Islet precursor cell (in vitro differentiated cells): Measurements from ENCODE around the gene SMIM43.
"Not testable (repeated sequence)": the region's sequence is repeated elsewhere in the genome, so short reads cannot be mapped to it uniquely, and the experiment has no call there.

Experiments
- DNase-seq: peaks from one replicate; pipeline ENCODE4 v3.0.0-alpha.2; 2018

Gene SMIM43

DNA sequence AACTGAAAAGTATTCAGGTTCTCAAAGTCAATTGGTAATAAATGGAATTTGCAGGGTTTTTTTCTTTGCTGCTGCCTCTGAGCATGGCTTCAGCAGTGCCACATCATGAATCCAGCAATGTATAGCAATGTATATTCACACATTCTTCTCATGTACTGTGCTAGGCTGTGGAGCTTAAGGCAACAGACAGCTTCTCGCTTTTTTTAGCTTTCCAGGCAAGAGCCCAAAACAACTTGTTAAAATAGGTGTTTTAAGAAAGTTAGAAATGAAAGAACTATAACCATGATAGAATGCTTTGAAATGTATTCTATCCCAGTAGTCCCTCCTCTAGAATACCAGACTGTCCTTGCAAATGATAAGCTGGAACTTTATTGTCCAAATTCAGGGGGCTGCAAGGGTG is 30.4 kb downstream of the SMIM43 start:
- no peak for DNase-seq

- DNase-seq = no peak
Observed at GRCh38 chr4:121733942-121734341, 31.0 kb downstream of the SMIM43 start.

- DNase-seq = not testable (repeated sequence)
Observed at GRCh38 chr4:121729753-121730152, 35.2 kb downstream of the SMIM43 start.

DNA sequence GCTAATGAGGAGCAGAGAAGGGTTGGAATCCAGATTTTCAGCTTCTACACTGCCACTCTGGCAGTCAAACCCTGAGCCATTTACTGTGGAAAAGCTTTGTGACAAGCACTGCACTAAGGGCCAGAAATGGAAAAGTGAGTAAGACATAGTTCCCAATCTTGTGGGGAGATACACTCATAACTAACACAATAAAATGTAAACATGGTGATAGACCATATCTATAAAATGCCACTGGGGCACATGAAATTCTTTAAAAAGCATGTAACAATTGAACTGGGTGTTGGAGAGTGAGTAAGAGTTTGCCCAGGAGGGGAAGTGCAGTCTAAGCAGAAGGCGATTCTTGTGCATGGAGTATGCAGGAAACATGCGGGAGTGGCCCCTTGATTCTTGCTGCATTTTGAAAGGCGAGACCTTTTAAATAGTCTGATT is 36.2 kb downstream of the SMIM43 start:
- DNase-seq = no peak

- DNase-seq = peak; percentile 61
Observed at GRCh38 chr4:121728066-121728465, 36.9 kb downstream of the SMIM43 start.

GRCh38 chr4:121726642-121727268 is 38.2 kb downstream of the SMIM43 start:
- DNase-seq = no peak

DNA sequence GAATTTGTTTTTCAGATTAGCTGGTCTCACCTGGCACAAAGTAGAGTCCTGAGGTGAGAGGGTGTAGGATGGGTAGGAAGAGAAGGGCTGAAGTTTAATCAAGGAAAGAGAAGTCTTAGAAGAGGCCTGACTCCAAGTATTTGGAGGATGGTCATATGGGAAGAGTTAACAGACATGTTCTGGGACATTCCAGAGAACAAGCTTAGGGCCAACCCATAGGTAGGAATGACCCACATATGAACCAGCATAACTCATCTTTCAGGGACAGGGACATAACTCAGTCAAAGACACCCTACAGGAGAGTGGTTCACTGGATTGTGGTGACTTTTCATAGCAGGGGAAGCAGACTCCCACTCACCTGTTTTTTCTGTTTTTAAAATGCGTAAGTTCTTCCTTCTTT is 40.3 kb downstream of the SMIM43 start:
- DNase-seq = no peak

DNA sequence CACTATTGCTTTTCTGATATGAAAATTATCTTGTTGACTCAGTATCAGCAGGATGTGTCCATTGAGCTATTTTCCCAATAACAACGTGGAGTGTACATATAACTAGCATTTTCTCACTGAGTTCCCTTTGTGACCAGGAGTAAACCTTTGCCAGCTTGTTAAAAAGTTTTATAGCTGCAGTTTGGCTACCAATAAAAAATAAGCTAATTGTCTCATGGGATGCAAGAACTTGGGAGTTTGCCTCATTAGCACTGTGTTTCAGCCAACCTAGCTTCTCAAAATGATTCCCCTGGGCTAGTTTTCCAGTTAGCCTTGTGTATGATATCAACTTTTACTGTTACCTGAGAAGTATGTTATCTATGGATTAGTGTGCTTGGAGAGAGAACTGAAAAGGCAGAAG is 43.3 kb downstream of the SMIM43 start:
- DNase-seq = no peak

- no peak for DNase-seq
Observed at GRCh38 chr4:121720109-121720508, 44.9 kb downstream of the SMIM43 start.

DNA sequence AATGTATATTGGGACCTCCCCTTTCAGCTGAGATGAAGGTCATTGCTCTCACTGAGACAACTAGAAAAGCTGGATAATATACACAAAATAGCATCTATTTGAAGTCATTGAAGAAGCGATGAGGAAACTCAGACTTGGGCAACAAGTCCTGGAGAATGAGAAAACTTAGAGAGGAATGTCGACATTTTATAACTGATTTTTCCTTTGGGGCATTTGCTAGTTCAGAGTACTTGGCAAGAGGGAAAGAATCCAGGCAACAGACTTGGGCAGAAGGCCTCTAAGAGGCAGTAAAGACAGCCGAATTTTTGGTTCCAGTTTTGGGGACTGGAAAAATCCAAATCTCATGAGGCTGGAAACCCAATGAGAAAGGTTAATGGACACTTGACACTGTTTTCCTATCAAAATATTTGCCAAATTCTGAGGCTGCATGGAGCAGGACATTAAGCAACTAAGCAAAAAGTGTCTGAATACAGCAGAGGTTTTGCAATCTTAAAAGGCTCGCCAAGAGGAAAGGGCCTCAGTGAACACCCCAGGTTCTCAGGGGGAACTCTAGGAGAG is 47.2 kb downstream of the SMIM43 start:
- no peak for DNase-seq

GRCh38 chr4:121714548-121714947 is 50.4 kb downstream of the SMIM43 start:
- no peak for DNase-seq

- no peak for DNase-seq
Observed at GRCh38 chr4:121712783-121713182, 52.2 kb downstream of the SMIM43 start.

DNA sequence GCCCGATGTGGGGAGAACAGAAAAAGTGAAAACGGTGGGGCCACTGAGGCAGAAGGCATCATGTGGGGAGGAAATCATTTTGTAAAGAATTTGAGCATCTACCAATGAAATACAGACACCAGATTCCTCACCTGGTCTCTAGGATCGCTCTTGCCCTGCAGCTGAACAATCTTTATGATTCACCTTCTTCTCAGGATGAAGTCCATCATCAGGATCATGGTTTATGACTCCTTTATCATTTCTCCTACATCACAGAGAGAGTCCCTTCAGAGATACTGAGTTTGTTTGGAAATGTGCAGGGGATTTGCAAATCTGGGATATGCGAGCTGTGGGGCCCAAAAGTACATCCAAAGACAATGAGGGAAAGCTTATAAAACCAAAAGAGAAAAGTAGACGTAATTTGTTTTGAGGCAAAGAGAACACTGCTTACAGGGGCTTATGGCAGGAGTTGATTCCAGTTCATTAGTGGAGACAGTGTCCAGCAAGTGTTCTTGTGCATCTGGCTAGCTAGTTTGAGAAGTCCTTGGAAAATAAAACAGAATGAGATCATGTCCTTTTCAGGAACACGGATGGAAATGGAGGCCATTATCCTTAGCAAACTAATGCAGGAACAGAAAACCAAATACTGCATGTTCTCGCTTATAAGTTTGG is 52.8 kb downstream of the SMIM43 start:
- DNase-seq = no peak

- peak; percentile 99 for DNase-seq
Observed at GRCh38 chr4:121711263-121712000, 53.5 kb downstream of the SMIM43 start.

- DNase-seq = no peak
Observed at GRCh38 chr4:121709766-121710405, 55.1 kb downstream of the SMIM43 start.
